Measurements from ENCODE around the gene MARK2. TPM values are rescaled to one million over a fixed set of nuclear protein-coding genes. Genes with fewer than 3 reads are reported as not detected.

MARK2 gene
- total and polyA plus RNA-seq, 7 donors: 14.3 to 49.3 (median 24.6) TPM

DNA sequence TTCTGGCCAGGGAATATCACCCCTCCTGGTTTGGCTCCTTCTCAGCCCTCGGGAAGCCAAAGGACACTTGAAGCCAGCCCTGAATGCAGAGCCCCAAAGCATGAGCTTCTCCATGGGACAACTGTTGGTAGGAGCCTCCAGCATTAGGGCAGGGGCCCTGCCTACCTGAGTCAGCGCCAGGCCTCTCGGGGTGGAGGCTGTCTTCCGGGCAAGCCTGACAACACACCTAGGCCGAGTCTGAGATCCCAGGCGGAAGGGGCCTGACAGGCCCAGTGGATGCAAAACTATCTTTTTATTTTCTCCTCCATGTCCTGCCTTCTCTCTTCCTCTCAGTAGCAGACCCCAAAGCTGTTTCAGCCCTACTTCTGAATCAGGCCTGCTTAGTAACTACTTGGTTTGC is 50.4 kb downstream of the MARK2 start:
- Histone ChIP-seq H3K4me3 (no peak overlapping the region), H3K27ac (peak overlapping the region in 3 of 4 donors; percentile 21 to 53 (median 41)), H3K36me3 (no peaks in the 10 kb centered on the region), H3K9me3 (no peaks in the 10 kb centered on the region), H3K4me1 (peaks cover 0 to 40% (median 31%) of the 10 kb centered on the region in 4 donors), H3K27me3 (no peaks in the 10 kb centered on the region)
- no peak for DNase-seq
- TF ChIP-seq, protein P1, sequence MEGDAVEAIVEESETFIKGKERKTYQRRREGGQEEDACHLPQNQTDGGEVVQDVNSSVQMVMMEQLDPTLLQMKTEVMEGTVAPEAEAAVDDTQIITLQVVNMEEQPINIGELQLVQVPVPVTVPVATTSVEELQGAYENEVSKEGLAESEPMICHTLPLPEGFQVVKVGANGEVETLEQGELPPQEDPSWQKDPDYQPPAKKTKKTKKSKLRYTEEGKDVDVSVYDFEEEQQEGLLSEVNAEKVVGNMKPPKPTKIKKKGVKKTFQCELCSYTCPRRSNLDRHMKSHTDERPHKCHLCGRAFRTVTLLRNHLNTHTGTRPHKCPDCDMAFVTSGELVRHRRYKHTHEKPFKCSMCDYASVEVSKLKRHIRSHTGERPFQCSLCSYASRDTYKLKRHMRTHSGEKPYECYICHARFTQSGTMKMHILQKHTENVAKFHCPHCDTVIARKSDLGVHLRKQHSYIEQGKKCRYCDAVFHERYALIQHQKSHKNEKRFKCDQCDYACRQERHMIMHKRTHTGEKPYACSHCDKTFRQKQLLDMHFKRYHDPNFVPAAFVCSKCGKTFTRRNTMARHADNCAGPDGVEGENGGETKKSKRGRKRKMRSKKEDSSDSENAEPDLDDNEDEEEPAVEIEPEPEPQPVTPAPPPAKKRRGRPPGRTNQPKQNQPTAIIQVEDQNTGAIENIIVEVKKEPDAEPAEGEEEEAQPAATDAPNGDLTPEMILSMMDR (IDR thresholded peaks at IDR 0.05): no peak
- TF ChIP-seq EP300 (IDR thresholded peaks at IDR 0.05) (no peak), POLR2AphosphoS5 (IDR thresholded peaks at IDR 0.05) (no peak)
- WGBS, 2 donors: 16 to 69% methylated on average over 6 of the region's 6 CpGs
- intact Hi-C loops (cut with DNase I): no loop called here

DNA sequence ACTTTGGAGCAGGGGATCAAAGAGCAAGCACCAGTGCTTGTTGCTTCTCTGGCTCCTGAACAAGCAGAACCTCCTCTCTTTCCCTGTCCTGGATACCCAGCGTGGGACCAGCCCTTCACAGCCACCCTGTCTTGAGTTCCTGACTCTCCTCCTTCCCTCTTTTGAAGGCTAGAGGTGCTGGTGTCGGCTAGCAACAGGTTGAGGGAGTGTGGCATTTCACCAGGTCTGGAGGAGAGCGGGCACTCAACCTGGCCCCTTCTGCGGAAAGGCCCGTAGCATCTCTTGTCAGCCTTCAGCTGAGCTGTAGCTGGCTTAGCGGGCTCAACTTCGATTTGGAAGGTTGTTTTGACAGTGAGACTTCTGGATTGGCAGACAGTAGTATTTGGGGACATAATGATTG is 51.5 kb downstream of the MARK2 start:
- no peaks in the 10 kb centered on the region for H3K27me3 ChIP-seq
- DNase-seq: no peak
- H3K27ac ChIP-seq: no peak overlapping the region
- peaks cover 0 to 40% (median 30%) of the 10 kb centered on the region in 4 donors for H3K4me1 ChIP-seq
- no peak overlapping the region for H3K4me3 ChIP-seq
- H3K36me3 ChIP-seq: peaks cover 0 to 7% (median 2%) of the 10 kb centered on the region in 4 donors
- 58 to 83% methylated on average over 7 of the region's 7 CpGs for WGBS, 2 donors
- intact Hi-C loops (cut with DNase I): no loop called here
- H3K9me3 ChIP-seq: no peaks in the 10 kb centered on the region
- TF ChIP-seq POLR2A (IDR thresholded peaks at IDR 0.05): no peak
- TF ChIP-seq, protein P1 (IDR thresholded peaks at IDR 0.05): no peak
- no peak for TF ChIP-seq EP300 (IDR thresholded peaks at IDR 0.05)
- TF ChIP-seq POLR2AphosphoS5 (IDR thresholded peaks at IDR 0.05): no peak

DNA sequence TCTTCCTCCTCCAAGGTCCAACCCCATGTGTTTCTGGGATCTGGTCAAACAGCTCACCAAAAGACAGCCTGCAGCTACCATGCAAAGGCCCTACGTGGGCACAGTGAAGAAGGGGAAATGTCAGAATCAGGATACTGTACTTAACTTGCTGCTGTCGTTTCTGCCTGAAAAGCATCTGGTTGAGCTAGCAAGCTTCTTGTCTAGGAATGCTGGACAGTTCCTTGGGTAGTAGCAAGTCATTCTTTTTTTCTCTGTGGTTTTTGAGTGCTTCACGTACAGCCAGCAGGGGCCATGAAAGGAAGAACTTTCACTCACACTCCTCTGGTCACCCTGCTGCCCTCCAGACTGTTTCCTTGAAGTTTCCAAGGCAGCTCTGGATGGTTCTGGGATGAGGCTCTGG is 53.3 kb downstream of the MARK2 start:
- TF ChIP-seq, protein P1 (IDR thresholded peaks at IDR 0.05): no peak
- TF ChIP-seq EP300 (IDR thresholded peaks at IDR 0.05) (no peak), POLR2AphosphoS5 (IDR thresholded peaks at IDR 0.05) (no peak), POLR2A (IDR thresholded peaks at IDR 0.05) (no peak)
- no peak for DNase-seq
- H3K4me1 ChIP-seq: peaks cover 0 to 30% (median 22%) of the 10 kb centered on the region in 4 donors
- 35 to 52% methylated on average over 3 of the region's 3 CpGs for WGBS, 2 donors
- no peak overlapping the region for H3K27ac ChIP-seq
- no peaks in the 10 kb centered on the region for H3K9me3 ChIP-seq
- intact Hi-C loops (cut with DNase I): no loop called here
- H3K4me3 ChIP-seq: no peak overlapping the region
- peaks cover 0 to 26% (median 20%) of the 10 kb centered on the region in 4 donors for H3K36me3 ChIP-seq
- no peaks in the 10 kb centered on the region for H3K27me3 ChIP-seq

GRCh38 chr11:63893355-63893754 is 54.4 kb downstream of the MARK2 start:
- TF ChIP-seq, protein P1 (IDR thresholded peaks at IDR 0.05): no peak
- no peak for TF ChIP-seq EP300 (IDR thresholded peaks at IDR 0.05)
- no peak for TF ChIP-seq POLR2A (IDR thresholded peaks at IDR 0.05)
- TF ChIP-seq POLR2AphosphoS5 (IDR thresholded peaks at IDR 0.05): no peak
- Histone ChIP-seq H3K27me3 (no peaks in the 10 kb centered on the region), H3K36me3 (peaks cover 0 to 37% (median 30%) of the 10 kb centered on the region in 4 donors), H3K4me1 (peaks cover 0 to 19% (median 11%) of the 10 kb centered on the region in 4 donors), H3K9me3 (no peaks in the 10 kb centered on the region), H3K27ac (no peak overlapping the region), H3K4me3 (no peak overlapping the region)
- WGBS, 2 donors: 97 to 98% methylated on average over 6 of the region's 6 CpGs
- intact Hi-C loops (cut with DNase I): no loop called here
- DNase-seq: no peak

GRCh38 chr11:63896071-63896470 is 57.2 kb downstream of the MARK2 start:
- H3K9me3 ChIP-seq: no peaks in the 10 kb centered on the region
- no peak overlapping the region for H3K27ac ChIP-seq
- no peak for DNase-seq
- H3K4me3 ChIP-seq: no peak overlapping the region
- peaks cover 0 to 8% (median 0%) of the 10 kb centered on the region in 4 donors for H3K4me1 ChIP-seq
- peaks cover 21 to 64% (median 57%) of the 10 kb centered on the region in 4 donors for H3K36me3 ChIP-seq
- TF ChIP-seq POLR2AphosphoS5 (IDR thresholded peaks at IDR 0.05) (no peak), EP300 (IDR thresholded peaks at IDR 0.05) (no peak)
- TF ChIP-seq, protein P1 (IDR thresholded peaks at IDR 0.05): no peak
- intact Hi-C loops (cut with DNase I): no loop called here
- H3K27me3 ChIP-seq: no peaks in the 10 kb centered on the region
- 37 to 65% methylated on average over 4 of the region's 4 CpGs for WGBS, 2 donors

All from sigmoid colon (tissue), 7 donors.